HUDEP-2 (cell line): ENCODE data around the gene PSMA5.
"Not testable (repeated sequence)": the region's sequence is repeated elsewhere in the genome, so short reads cannot be mapped to it uniquely, and the experiment has no call there.

Source experiments
- DNase-seq, 76 experiments: peaks; one replicate each; lab custom pipeline; 2025; ENCODE audit not compliant: unreplicated experiment in 76 of 76; lab: John Stamatoyannopoulos, UW

Gene PSMA5

GRCh38 chr1:109434484-109434883 lies 8.2 kb upstream of the PSMA5 start:
- no peak for DNase-seq

DNA sequence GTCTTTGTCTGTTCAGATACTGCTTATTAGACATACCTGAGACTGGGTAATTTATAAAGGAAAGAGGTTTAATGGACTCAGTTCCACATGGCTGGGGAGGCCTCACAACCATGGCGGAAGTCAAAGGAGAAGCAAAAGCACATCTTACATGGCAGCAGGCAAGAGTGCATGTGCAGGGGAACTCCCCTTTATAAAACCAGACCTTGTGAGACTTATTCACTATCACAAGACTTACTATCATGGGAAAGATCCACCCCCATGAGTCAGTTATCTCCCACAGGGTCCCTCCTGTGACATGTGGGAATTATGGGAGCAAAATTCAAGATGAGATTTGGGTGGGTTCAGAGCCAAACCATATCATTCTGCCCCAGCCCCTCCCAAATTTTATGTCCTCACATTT lies 7.1 kb upstream of the PSMA5 start:
- no peak for DNase-seq

DNA sequence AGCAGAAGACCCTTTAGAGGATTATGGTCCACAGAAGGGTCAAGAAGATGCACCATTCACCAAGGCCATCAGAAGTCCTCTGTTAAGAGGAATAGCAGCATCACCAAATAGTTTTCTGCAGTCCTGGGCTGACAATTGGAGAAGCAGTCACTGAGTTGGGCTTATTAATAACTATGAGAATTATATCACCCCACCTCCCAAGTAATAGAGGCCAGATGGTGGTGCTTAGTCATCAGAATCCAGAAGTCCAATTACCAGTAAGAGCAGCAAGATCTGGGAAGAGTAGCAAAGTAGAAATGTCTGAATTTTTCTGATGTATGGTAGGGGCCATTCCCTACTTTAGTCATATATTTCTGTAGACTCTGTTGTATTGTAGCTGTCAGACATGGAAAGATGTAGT lies 6.1 kb upstream of the PSMA5 start:
- DNase-seq: no peak

- DNase-seq: peak in 1 of 76 experiments; percentile 6
Observed at GRCh38 chr1:109427171-109427467, 871 bp upstream of the PSMA5 start.

DNA sequence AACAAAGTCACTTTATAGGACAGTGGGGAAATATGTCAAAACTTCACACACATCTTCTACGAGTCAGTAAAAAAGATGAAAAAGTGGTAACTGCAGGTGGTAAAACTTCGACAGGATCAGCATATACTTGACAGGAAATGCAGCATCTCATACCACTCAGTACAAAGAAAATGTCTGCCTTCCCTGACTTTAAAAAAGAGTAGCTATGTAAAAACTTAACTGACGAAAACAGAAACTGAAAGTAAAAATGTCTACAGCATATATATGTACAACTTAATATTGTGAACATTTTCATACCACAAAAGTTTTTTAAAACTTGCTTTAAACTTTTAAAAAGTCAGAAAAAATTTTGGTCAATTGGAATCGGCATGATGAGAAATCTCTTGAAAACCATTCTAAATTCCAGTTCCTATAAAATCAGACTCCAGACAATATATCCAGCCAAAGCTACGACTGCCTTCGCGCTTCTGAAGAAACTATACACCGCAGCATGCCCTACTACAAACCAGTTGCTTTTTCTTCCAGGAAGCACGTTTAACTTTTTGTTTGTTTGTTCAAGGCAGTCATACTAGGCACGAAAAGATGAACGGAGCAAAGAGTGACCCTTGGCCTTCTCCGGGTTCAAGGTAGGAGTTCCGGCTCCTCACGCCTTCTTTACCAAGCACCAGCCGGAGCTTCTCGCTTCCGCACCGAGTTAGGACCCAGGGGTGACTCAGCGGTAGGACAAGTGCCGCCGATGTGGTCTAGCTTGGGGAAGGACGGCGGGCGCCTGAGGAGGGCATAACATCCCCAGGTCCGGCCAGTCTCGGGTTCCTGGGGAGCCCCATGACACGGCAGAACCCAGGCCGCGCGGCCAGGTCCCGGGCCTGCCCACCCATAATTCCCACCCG lies 612 bp downstream of the PSMA5 start:
- DNase-seq: peak in 46 of 76 experiments; percentile 5 to 68 (median 44)

DNA sequence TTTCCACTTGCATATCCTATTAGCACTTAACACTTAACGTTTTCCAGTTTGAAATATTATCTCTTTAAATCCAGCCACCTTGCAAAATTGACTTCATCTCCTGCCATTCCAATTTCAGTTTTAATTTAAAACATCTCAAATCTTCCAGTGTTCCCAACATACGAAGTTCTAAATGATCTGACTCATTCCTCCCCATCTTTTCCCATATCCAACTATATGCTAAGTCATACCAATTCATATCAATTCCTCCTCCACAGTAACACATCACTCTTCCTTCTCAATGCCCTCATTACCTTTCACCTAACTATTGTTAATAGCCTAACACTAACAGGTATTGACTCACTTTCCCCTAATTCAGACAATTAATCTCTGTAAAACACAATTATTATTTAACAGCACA lies 2.8 kb downstream of the PSMA5 start:
- no peak for DNase-seq

DNA sequence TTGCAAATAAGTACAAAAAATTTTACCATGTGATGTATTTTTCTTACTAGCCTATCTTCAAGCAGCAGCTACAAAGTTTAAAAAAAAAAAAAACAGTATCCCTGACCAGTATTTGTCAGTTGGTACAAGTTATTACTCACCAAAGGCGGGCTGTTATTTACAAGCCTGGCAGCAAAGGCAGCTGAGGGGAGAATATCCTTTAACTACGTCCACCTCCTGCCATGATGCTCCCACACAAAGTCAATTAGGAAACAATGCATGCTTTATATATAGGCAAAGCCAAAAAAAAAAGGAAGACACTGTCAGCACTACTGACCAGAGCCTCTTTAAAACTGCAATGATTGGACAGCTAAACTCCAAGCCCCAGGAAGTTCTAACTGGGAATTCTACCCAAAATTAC lies 13.7 kb downstream of the PSMA5 start:
- DNase-seq: no peak

- no peak for DNase-seq
Observed at GRCh38 chr1:109404838-109405237, 21.4 kb downstream of the PSMA5 start.

- DNase-seq: no peak
Observed at GRCh38 chr1:109402025-109402424, 24.2 kb downstream of the PSMA5 start.

DNA sequence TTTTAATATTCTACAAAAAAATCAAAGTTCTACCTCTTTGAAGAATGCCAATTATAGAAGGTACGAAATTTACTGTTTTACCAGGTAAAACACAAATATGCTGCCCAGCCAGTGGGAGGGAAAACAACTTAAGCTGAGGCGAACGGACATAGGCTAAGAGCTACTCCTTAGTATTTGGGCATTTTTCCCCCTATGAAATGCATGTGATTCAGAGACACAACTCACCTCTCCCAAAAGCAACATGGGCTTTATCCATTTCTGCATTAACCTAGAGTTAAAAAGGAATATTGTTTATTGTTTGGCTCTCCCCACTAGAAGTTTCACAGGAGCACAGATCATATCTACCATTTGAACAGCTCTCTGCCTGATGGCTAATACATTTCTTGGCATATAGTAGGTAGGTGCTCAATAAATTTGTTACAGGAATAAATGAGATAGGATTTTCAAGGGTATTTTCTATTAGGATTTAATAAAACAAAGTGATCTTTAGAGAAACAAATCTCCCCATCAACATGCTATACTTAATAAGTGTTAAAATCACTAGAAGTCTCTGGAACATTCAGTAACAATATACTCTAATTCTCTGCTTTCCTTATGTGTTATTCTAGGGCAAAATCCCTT lies 26.1 kb downstream of the PSMA5 start:
- no peak for DNase-seq

DNA sequence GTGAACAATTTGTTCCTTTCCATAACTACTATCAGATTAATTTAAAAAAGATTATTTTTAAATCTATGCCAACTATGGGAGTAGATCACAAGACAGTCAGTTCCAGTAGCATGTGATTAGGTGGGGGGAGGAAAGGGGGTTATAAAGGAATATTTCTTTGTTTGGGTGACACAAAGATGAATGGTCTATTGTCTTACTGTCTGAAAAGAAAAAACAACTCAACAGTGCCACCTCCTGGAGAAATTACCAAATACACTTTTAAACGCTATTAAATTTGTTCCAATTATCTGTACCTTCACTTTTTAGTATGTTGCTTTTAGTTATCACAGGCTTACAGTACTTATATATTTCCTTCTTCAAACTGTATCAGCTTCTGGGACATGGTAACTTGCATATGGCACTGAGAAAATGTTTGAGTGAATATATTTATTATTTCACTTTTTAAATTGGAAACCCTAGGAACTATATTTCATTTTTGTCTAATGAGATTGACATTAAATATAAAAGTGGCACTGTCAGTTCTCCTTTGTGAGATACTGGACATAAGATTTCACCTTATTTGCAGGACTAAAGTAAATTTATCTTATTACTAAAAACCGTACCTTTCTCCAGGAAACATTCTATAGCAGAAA lies 26.8 kb downstream of the PSMA5 start:
- DNase-seq: peak in 30 of 76 experiments; percentile 17 to 66 (median 40)

- DNase-seq: no peak
Observed at GRCh38 chr1:109398343-109399225, 27.7 kb downstream of the PSMA5 start.

- peak in 50 of 76 experiments; percentile 5 to 60 (median 34) for DNase-seq
Observed at GRCh38 chr1:109397581-109398342, 28.5 kb downstream of the PSMA5 start, which contains the start of gene SORT1. SORT1 (minus strand) TSS chr1:109397918; CDS start chr1:109397892, 26 bp downstream.

DNA sequence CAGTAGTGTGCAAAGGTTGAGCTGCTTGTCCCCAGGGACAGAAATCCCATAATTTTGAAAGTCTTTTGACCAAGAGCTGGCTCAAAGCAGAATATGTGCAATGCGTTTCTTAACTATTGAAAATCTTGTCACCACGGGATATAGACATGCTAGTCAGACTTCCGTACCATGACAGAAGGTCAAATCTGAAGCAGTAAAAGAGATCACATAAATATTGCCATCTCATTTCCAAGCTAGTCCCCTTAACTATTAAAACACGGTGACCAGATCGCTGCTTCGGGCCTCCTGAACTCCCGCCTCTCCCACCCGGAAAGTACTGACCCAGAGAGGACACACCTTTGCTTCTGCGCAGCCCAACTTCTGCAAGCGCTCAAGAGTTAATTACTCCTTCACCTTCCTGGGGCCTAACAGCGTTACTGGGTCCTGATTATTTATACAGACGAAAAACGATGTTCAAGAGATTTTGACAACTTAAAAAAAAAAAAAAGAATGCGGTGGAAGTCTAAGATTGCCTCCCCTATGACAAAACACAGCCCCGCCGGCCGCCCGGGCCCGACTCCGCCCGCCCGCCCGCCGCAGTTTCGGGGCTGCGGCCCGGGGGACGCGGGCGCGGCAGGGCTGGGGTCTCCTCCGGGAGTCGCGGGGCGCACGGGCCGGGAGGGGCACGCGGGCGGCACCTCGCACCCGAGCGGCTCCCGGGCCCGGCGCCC lies 29.2 kb downstream of the PSMA5 start:
- no peak for DNase-seq

DNA sequence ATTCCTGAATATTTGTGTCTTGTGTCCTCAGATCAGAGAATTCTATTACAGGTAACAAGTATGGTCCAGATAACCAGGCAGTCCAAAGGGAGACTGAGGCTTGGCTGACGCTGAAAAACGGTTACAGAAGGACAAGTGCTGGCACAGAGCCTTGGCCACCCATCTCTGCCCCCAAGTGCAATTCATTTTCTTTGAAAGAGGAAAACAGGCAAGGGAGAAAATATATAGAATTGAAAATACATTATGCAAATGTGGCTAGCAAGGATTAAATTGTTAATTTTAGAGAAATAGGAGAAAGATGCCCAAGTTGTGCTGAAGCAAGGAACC lies 29.8 kb downstream of the PSMA5 start:
- no peak for DNase-seq

- no peak for DNase-seq
Observed at GRCh38 chr1:109395602-109396512, 30.4 kb downstream of the PSMA5 start.

- DNase-seq: not testable (repeated sequence)
Observed at GRCh38 chr1:109395282-109395599, 31.0 kb downstream of the PSMA5 start.

DNA sequence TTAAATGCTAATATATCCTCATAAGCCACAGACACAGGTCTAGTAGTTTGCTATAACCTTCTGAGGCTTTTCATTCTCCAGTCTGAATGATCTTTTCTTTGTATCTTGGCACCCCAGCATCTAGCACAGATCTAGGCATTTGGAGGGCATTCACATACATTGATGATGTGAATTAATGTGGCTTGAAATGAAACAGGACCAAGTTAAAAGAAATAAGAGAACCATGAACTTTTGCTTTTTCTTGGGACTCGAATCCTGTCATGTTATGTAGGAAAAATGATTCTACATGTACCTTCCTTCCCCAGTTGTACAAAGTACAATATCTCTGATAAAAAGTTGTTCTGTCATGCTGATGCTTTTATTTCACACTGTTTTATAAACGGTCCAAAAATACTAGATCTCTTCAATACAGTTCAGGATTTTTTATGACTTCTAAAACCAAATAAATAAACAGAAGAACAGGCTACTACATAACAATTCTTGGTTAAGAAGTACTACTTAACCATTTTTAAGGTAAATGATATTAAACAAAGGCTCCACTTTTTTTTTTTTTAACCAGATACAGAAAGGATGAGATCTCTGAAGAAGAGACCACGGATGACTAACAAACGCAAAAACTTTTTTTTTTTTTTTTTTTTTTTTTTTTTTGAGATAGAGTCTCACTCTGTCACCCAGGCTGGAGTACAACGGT lies 31.5 kb downstream of the PSMA5 start:
- no peak for DNase-seq
